T-cell (primary cell): ENCODE data around the gene PYGB. TPM values are rescaled to one million over a fixed set of nuclear protein-coding genes. Genes with fewer than 3 reads are reported as not detected.
A peak's percentile ranks its signal among the peaks of the same experiment; 100 is the strongest.

Experiments used
- ATAC-seq, 4 experiments: fragments of 200-7000 bp in 3 of 4; fragments of 150-1000 bp in 1 of 4; cut with Tn5 transposase; replicated peaks in 1 of 4; 1 replicate in 3 of 4; 2 replicates in 1 of 4; pipeline ENCODE4 v1.10.0; 2021; ENCODE audit warnings: moderate library complexity in 3 of 4, mild to moderate bottlenecking in 2 of 4, moderate number of reproducible peaks in 1 of 4
- CTCF ChIA-PET, 2 donors: fragments of 300-600 bp; sonication (Branson Sonifier 250); formaldehyde crosslinking; loops; one replicate each; lab custom pipeline; 2022; ENCODE audit warnings: antibody characterized with exemption in 2 of 2; lab: Charles Lee
- POLR2A ChIA-PET, 2 donors: fragments of 300-600 bp; sonication (Branson Sonifier 250); formaldehyde crosslinking; loops; one replicate each; lab custom pipeline; 2022; ENCODE audit warnings: antibody characterized with exemption in 2 of 2; lab: Charles Lee
- DNase-seq, 35 experiments: peaks; one replicate each; pipeline versions ENCODE4 v3.0.0 to v3.0.0-alpha.2; 2013 to 2023
- H3K27ac ChIP-seq: one replicate; pipeline ENCODE4 v1.5.1; 2013; ENCODE audit warnings: low read length
- H3K27me3 ChIP-seq, 2 experiments: replicated peaks in 1 of 2; 1 replicate in 1 of 2; 2 replicates in 1 of 2; pipeline versions ENCODE4 v1.6.1 to v1.7.0; 2013; ENCODE audit warnings: low read length in 1 of 2, mixed read lengths in 1 of 2; ENCODE audit not compliant: control insufficient read depth in 2 of 2, insufficient read depth in 2 of 2; ENCODE audit errors: extremely low read depth in 1 of 2
- H3K36me3 ChIP-seq, 2 donors: 1 replicate in 1 of 2; 2 replicates in 1 of 2; pipeline versions ENCODE4 v1.6.1 to v1.7.0; 2013; ENCODE audit warnings: low read length in 1 of 2; ENCODE audit not compliant: control insufficient read depth in 2 of 2, insufficient read depth in 1 of 2; ENCODE audit errors: extremely low read depth in 1 of 2
- H3K4me1 ChIP-seq, 2 experiments: 1 replicate in 1 of 2; 2 replicates in 1 of 2; pipeline versions ENCODE4 v1.6.1 to v1.7.0; 2013; ENCODE audit warnings: low read length in 2 of 2, mixed read lengths in 1 of 2; ENCODE audit not compliant: insufficient read depth in 2 of 2, control insufficient read depth in 1 of 2; ENCODE audit errors: extremely low read depth in 1 of 2
- H3K4me3 ChIP-seq, 2 donors: 1 replicate in 1 of 2; 2 replicates in 1 of 2; pipeline versions ENCODE4 v1.5.1 to v1.7.0; 2013; ENCODE audit warnings: mild to moderate bottlenecking in 2 of 2, low read length in 1 of 2, moderate library complexity in 1 of 2; ENCODE audit not compliant: control insufficient read depth in 1 of 2; ENCODE audit errors: extremely low read depth in 1 of 2
- H3K9me3 ChIP-seq: 2 replicates; pipeline ENCODE4 v1.7.0; 2013
- H3K27ac Mint-ChIP-seq, 2 donors: one replicate each; pipeline ENCODE4 v1.8.0; 2020 to 2021; ENCODE audit warnings: mild to moderate bottlenecking in 2 of 2, mixed read lengths in 2 of 2
- H3K27me3 Mint-ChIP-seq, 2 donors: one replicate each; pipeline ENCODE4 v1.8.0; 2021 to 2022; ENCODE audit warnings: mixed read lengths in 2 of 2
- H3K36me3 Mint-ChIP-seq: one replicate; pipeline ENCODE4 v1.8.0; 2021; ENCODE audit warnings: mixed read lengths
- H3K4me1 Mint-ChIP-seq, 3 donors: one replicate each; pipeline ENCODE4 v1.8.0; 2020 to 2022; ENCODE audit warnings: mixed read lengths in 3 of 3, mild to moderate bottlenecking in 1 of 3
- H3K4me3 Mint-ChIP-seq, 3 donors: one replicate each; pipeline ENCODE4 v1.8.0; 2020 to 2022; ENCODE audit warnings: mild to moderate bottlenecking in 3 of 3, mixed read lengths in 3 of 3, moderate library complexity in 3 of 3
- H3K9me3 Mint-ChIP-seq, 3 donors: one replicate each; pipeline ENCODE4 v1.8.0; 2020 to 2022; ENCODE audit warnings: mixed read lengths in 3 of 3
- WGBS: methylation state at CpG from one replicate; pipeline ENCODE4 v1.1.5; 2013; ENCODE audit warnings: missing lambda C conversion rate; ENCODE audit not compliant: insufficient coverage; 5-methylcytosine and 5-hydroxymethylcytosine counted together
- total RNA-seq, 35 experiments: library from RNA in 6 of 35; stranded (reverse) in 6 of 35; fragments of 120-200 nt in 1 of 35; gene quantifications; one replicate each; pipeline versions ENCODE4 v1.2.1 to v1.2.4 and lab custom pipeline; 2013 to 2026

PYGB gene
- total RNA-seq, 5 donors from 2014 or later (not counting 1 experiment from before 2014, with no cell fraction given): 29.7 to 53.4 (median 36.5) TPM

GRCh38 chr20:25285856-25286798, 38.2 kb downstream of the PYGB start:
- Mint-ChIP-seq H3K4me1 (no peaks in the 10 kb centered on the region), H3K9me3 (no peaks in the 10 kb centered on the region), H3K4me3 (no peak overlapping the region), H3K36me3 (peaks cover 42% of the 10 kb centered on the region), H3K27me3 (no peaks in the 10 kb centered on the region), H3K27ac (no peak overlapping the region)
- ChIA-PET POLR2A (no interaction called here), CTCF (no interaction called here)
- no peak for ATAC-seq
- Histone ChIP-seq H3K9me3 (no peaks in the 10 kb centered on the region), H3K4me3 (no peak overlapping the region), H3K36me3 (peaks cover 27 to 69% of the 10 kb centered on the region in 2 donors), H3K4me1 (peaks cover 0 to 12% of the 10 kb centered on the region in 2 experiments), H3K27me3 (no peaks in the 10 kb centered on the region), H3K27ac (no peak overlapping the region)
- DNase-seq: peak in 1 of 35 experiments; percentile 2
- 95% methylated on average over 15 of the region's 24 CpGs for WGBS

GRCh38 chr20:25286917-25287316, 39.0 kb downstream of the PYGB start:
- Mint-ChIP-seq H3K4me3 (no peak overlapping the region), H3K27ac (peak overlapping the region in 1 of 2 donors; percentile 7), H3K9me3 (no peaks in the 10 kb centered on the region), H3K27me3 (no peaks in the 10 kb centered on the region), H3K36me3 (peaks cover 47% of the 10 kb centered on the region), H3K4me1 (no peaks in the 10 kb centered on the region)
- Histone ChIP-seq H3K27ac (no peak overlapping the region), H3K9me3 (no peaks in the 10 kb centered on the region), H3K27me3 (no peaks in the 10 kb centered on the region), H3K36me3 (peaks cover 25 to 68% of the 10 kb centered on the region in 2 donors), H3K4me3 (no peak overlapping the region), H3K4me1 (peaks cover 0 to 5% of the 10 kb centered on the region in 2 experiments)
- peak in 1 of 35 experiments; percentile 2 for DNase-seq
- POLR2A ChIA-PET: no interaction called here
- CTCF ChIA-PET: no interaction called here
- ATAC-seq: no peak
- 92% methylated on average over 11 of the region's 12 CpGs for WGBS

GRCh38 chr20:25287631-25288290, 39.9 kb downstream of the PYGB start:
- Histone ChIP-seq H3K4me3 (no peak overlapping the region), H3K27ac (no peak overlapping the region), H3K36me3 (peaks cover 23 to 63% of the 10 kb centered on the region in 2 donors), H3K4me1 (no peaks in the 10 kb centered on the region), H3K9me3 (no peaks in the 10 kb centered on the region), H3K27me3 (no peaks in the 10 kb centered on the region)
- no peaks in the 10 kb centered on the region for H3K4me1 Mint-ChIP-seq
- H3K36me3 Mint-ChIP-seq: peaks cover 42% of the 10 kb centered on the region
- CTCF ChIA-PET: no interaction called here
- WGBS: 90% methylated on average over 5 of the region's 16 CpGs
- no peaks in the 10 kb centered on the region for H3K27me3 Mint-ChIP-seq
- H3K27ac Mint-ChIP-seq: no peak overlapping the region
- H3K4me3 Mint-ChIP-seq: no peak overlapping the region
- H3K9me3 Mint-ChIP-seq: no peaks in the 10 kb centered on the region
- DNase-seq: no peak
- ATAC-seq: no peak
- POLR2A ChIA-PET: no interaction called here

- no peaks in the 10 kb centered on the region for H3K27me3 ChIP-seq
- DNase-seq: no peak
- 97% methylated on average over 13 of the region's 22 CpGs for WGBS
- Mint-ChIP-seq H3K4me1 (peaks cover 0 to 2% (median under 1%) of the 10 kb centered on the region in 3 donors), H3K9me3 (no peaks in the 10 kb centered on the region), H3K27ac (no peak overlapping the region), H3K27me3 (no peaks in the 10 kb centered on the region), H3K4me3 (no peak overlapping the region), H3K36me3 (peaks cover 45% of the 10 kb centered on the region)
- H3K4me3 ChIP-seq: no peak overlapping the region
- ChIA-PET POLR2A (no interaction called here), CTCF (no interaction called here)
- no peak overlapping the region for H3K27ac ChIP-seq
- H3K9me3 ChIP-seq: no peaks in the 10 kb centered on the region
- ATAC-seq: no peak
- peaks cover 19 to 56% of the 10 kb centered on the region in 2 donors for H3K36me3 ChIP-seq
- H3K4me1 ChIP-seq: no peaks in the 10 kb centered on the region
Observed at GRCh38 chr20:25288291-25289181, 40.7 kb downstream of the PYGB start.

GRCh38 chr20:25289886-25290597, 42.2 kb downstream of the PYGB start:
- H3K9me3 ChIP-seq: no peaks in the 10 kb centered on the region
- DNase-seq (no peak), ATAC-seq (no peak)
- peaks cover 0 to 7% of the 10 kb centered on the region in 2 experiments for H3K4me1 ChIP-seq
- no peak overlapping the region for H3K4me3 ChIP-seq
- Mint-ChIP-seq H3K9me3 (no peaks in the 10 kb centered on the region), H3K36me3 (peaks cover 39% of the 10 kb centered on the region), H3K27ac (no peak overlapping the region), H3K4me1 (peaks cover 0 to 4% (median 2%) of the 10 kb centered on the region in 3 donors), H3K4me3 (no peak overlapping the region), H3K27me3 (no peaks in the 10 kb centered on the region)
- no peak overlapping the region for H3K27ac ChIP-seq
- peaks cover 18 to 45% of the 10 kb centered on the region in 2 donors for H3K36me3 ChIP-seq
- H3K27me3 ChIP-seq: no peaks in the 10 kb centered on the region
- POLR2A ChIA-PET: no interaction called here
- 94% methylated on average over 19 of the region's 24 CpGs for WGBS
- CTCF ChIA-PET: no interaction called here
